Activated CD4-positive, alpha-beta T cell treated with anti-CD3 and anti-CD28 coated beads, Interleukin-2, Interleukin-6, amounts not matched to agents 100 ng/mL and 50 ng/mL, durations not matched to agents 16 hours and 8 hours (primary cell): ENCODE data around the gene SPAAR.
"Not testable (repeated sequence)": the region's sequence is repeated elsewhere in the genome, so short reads cannot be mapped to it uniquely, and the experiment has no call there.

ENCODE experiments used
- DNase-seq: peaks from one replicate; pipeline ENCODE4 v3.0.0-alpha.2; 2020

The SPAAR gene

GRCh38 chr9:35923927-35924763 lies 14.9 kb downstream of the SPAAR start:
- no peak for DNase-seq

GRCh38 chr9:35928591-35929452 lies 19.5 kb downstream of the SPAAR start:
- DNase-seq = no peak

- DNase-seq = no peak
These were observed 20.1 kb downstream of the SPAAR start for GRCh38 chr9:35929453-35929718.

- no peak for DNase-seq
These were observed 21.2 kb downstream of the SPAAR start for GRCh38 chr9:35930521-35930920.

- DNase-seq = no peak
These were observed 21.7 kb downstream of the SPAAR start for GRCh38 chr9:35930989-35931388.

- peak; percentile 29 for DNase-seq
These were observed 23.4 kb downstream of the SPAAR start for GRCh38 chr9:35932735-35933134.

GRCh38 chr9:35933550-35934067 lies 24.3 kb downstream of the SPAAR start:
- DNase-seq = peak; percentile 12

GRCh38 chr9:35934069-35934468 lies 24.8 kb downstream of the SPAAR start:
- DNase-seq = not testable (repeated sequence)

GRCh38 chr9:35935261-35935660 lies 26.0 kb downstream of the SPAAR start:
- no peak for DNase-seq

GRCh38 chr9:35935755-35936509 lies 26.6 kb downstream of the SPAAR start:
- no peak for DNase-seq

GRCh38 chr9:35937227-35937626 lies 27.9 kb downstream of the SPAAR start:
- DNase-seq = no peak

GRCh38 chr9:35938474-35939356 lies 29.4 kb downstream of the SPAAR start:
- no peak for DNase-seq

GRCh38 chr9:35939679-35940250 lies 30.5 kb downstream of the SPAAR start:
- DNase-seq = no peak

- peak; percentile 37 for DNase-seq
These were observed 31.4 kb downstream of the SPAAR start for GRCh38 chr9:35940458-35941407.

- no peak for DNase-seq
These were observed 33.0 kb downstream of the SPAAR start for GRCh38 chr9:35942286-35942685.

- DNase-seq = no peak
These were observed 34.9 kb downstream of the SPAAR start for GRCh38 chr9:35944173-35944572.

GRCh38 chr9:35944841-35945240 lies 35.6 kb downstream of the SPAAR start:
- DNase-seq = no peak

- DNase-seq = peak; percentile 72
These were observed 36.2 kb downstream of the SPAAR start for GRCh38 chr9:35945341-35946018.

GRCh38 chr9:35948451-35948850 lies 39.2 kb downstream of the SPAAR start:
- DNase-seq = no peak

GRCh38 chr9:35948901-35949318 lies 39.6 kb downstream of the SPAAR start:
- DNase-seq = no peak
